A673 (cell line): ENCODE results near the gene RASAL2. TPM values are rescaled to one million over a fixed set of nuclear protein-coding genes. Genes with fewer than 3 reads are reported as not detected.
A peak's percentile ranks its signal among the peaks of the same experiment; 100 is the strongest.

Source experiments
- BruUV-seq: library from RNA; stranded (reverse); fragments of 400-500 nt; replicated peaks from 2 replicates; lab custom pipeline; 2021; lab: Mats Ljungman, UMichigan
- CTCF ChIA-PET: fragments of 300-600 bp; sonication (Branson Sonifier 250); formaldehyde crosslinking; loops from one replicate; lab custom pipeline; 2022; ENCODE audit warnings: antibody characterized with exemption; lab: Charles Lee
- POLR2A ChIA-PET: fragments of 300-600 bp; sonication (Branson Sonifier 250); formaldehyde crosslinking; loops from one replicate; lab custom pipeline; 2022; ENCODE audit warnings: antibody characterized with exemption; ENCODE audit not compliant: low non-redundant PET; lab: Charles Lee
- DNase-seq: peaks from one replicate; pipeline ENCODE4 v3.0.0-alpha.2; 2015; ENCODE audit warnings: low spot score
- H3K27ac ChIP-seq: fragments of 200-600 bp; sonication (generic); 2 replicates; pipeline ENCODE4 v1.5.1; 2016; ENCODE audit warnings: mixed run types, low read depth, mild to moderate bottlenecking, mixed read lengths, antibody characterized with exemption, low read length; ENCODE audit not compliant: poor library complexity, severe bottlenecking
- H3K27me3 ChIP-seq: fragments of 200-600 bp; sonication (generic); replicated peaks from 2 replicates; pipeline ENCODE4 v1.6.1; 2017; ENCODE audit warnings: mixed run types, low read depth, mild to moderate bottlenecking, mixed read lengths, antibody characterized with exemption, low read length; ENCODE audit not compliant: insufficient read depth, poor library complexity
- H3K36me3 ChIP-seq: fragments of 200-600 bp; sonication (generic); 2 replicates; pipeline ENCODE4 v1.6.1; 2016; ENCODE audit warnings: mixed run types, mild to moderate bottlenecking, mixed read lengths, antibody characterized with exemption, low read length; ENCODE audit not compliant: insufficient read depth, poor library complexity, severe bottlenecking
- H3K4me1 ChIP-seq: fragments of 200-600 bp; sonication (generic); 2 replicates; pipeline ENCODE4 v1.6.1; 2017; ENCODE audit warnings: mixed run types, mild to moderate bottlenecking, mixed read lengths, antibody characterized with exemption, low read length; ENCODE audit not compliant: insufficient read depth, poor library complexity, severe bottlenecking
- H3K4me3 ChIP-seq: fragments of 200-600 bp; sonication (generic); 2 replicates; pipeline ENCODE4 v1.5.1; 2016; ENCODE audit warnings: low read depth, mixed run types, mild to moderate bottlenecking, mixed read lengths, low read length; ENCODE audit not compliant: poor library complexity, severe bottlenecking
- H3K9me3 ChIP-seq: fragments of 200-600 bp; sonication (generic); 2 replicates; pipeline ENCODE4 v1.6.1; 2016; ENCODE audit warnings: mixed run types, low read depth, mild to moderate bottlenecking, mixed read lengths, antibody characterized with exemption, low read length; ENCODE audit not compliant: poor library complexity, severe bottlenecking
- EZH2 ChIP-seq: fragments of 200-600 bp; sonication (generic); IDR thresholded peaks from 2 replicates; pipeline ENCODE4 v1.6.1; 2017; ENCODE audit warnings: borderline replicate concordance, low read depth, mild to moderate bottlenecking, mixed read lengths, antibody characterized with exemption, low read length; ENCODE audit not compliant: poor library complexity, severe bottlenecking
- intact Hi-C: fragments of 100-400 bp; cut with micrococcal nuclease; formaldehyde crosslinking; loops from one replicate; pipeline ENCODE4 v1.10.0; 2022; ENCODE audit not compliant: unreplicated experiment
- total RNA-seq: library from RNA; stranded (reverse); gene quantifications from 2 replicates; pipeline ENCODE4 v1.2.3, GENCODE V29; 2021
- TF ChIP-seq, protein P1 (sequence below): fragments of 300-800, 200-600 bp; sonication (generic); conservative IDR thresholded peaks from 2 replicates; pipeline ENCODE4 v1.5.1; 2017; ENCODE audit warnings: low read depth, mild to moderate bottlenecking, antibody characterized with exemption, low read length, moderate library complexity, mixed read lengths

The RASAL2 gene
- total RNA-seq, 1 experiment from 2014 or later = 8.3 TPM

GRCh38 chr1:178048426-178048825, 45.5 kb upstream of the RASAL2 start:
- H3K36me3 ChIP-seq = no peaks in the 10 kb centered on the region
- no peaks in the 10 kb centered on the region for H3K9me3 ChIP-seq
- BruUV-seq = no TSS peak
- ChIA-PET POLR2A (no interaction called here), CTCF (no interaction called here)
- peak; percentile 84 for DNase-seq
- H3K27ac ChIP-seq = no peak overlapping the region
- no peak overlapping the region for H3K4me3 ChIP-seq
- H3K4me1 ChIP-seq = peaks cover 35% of the 10 kb centered on the region
- intact Hi-C loops = no loop called here
- no peak for TF ChIP-seq EZH2
- TF ChIP-seq, protein P1, sequence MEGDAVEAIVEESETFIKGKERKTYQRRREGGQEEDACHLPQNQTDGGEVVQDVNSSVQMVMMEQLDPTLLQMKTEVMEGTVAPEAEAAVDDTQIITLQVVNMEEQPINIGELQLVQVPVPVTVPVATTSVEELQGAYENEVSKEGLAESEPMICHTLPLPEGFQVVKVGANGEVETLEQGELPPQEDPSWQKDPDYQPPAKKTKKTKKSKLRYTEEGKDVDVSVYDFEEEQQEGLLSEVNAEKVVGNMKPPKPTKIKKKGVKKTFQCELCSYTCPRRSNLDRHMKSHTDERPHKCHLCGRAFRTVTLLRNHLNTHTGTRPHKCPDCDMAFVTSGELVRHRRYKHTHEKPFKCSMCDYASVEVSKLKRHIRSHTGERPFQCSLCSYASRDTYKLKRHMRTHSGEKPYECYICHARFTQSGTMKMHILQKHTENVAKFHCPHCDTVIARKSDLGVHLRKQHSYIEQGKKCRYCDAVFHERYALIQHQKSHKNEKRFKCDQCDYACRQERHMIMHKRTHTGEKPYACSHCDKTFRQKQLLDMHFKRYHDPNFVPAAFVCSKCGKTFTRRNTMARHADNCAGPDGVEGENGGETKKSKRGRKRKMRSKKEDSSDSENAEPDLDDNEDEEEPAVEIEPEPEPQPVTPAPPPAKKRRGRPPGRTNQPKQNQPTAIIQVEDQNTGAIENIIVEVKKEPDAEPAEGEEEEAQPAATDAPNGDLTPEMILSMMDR = no peak
- no peaks in the 10 kb centered on the region for H3K27me3 ChIP-seq

- CTCF ChIA-PET = no interaction called here
- no peaks in the 10 kb centered on the region for H3K36me3 ChIP-seq
- no peak for DNase-seq
- peaks cover 38% of the 10 kb centered on the region for H3K4me1 ChIP-seq
- intact Hi-C loops = no loop called here
- no peak overlapping the region for H3K27ac ChIP-seq
- POLR2A ChIA-PET = no interaction called here
- no peak for TF ChIP-seq EZH2
- TF ChIP-seq, protein P1 = no peak
- H3K4me3 ChIP-seq = no peak overlapping the region
- BruUV-seq = no TSS peak
- H3K27me3 ChIP-seq = no peaks in the 10 kb centered on the region
- no peaks in the 10 kb centered on the region for H3K9me3 ChIP-seq
These were observed 45.0 kb upstream of the RASAL2 start for GRCh38 chr1:178048883-178049282.

- no TSS peak for BruUV-seq
- H3K9me3 ChIP-seq = no peaks in the 10 kb centered on the region
- no peak overlapping the region for H3K4me3 ChIP-seq
- ChIA-PET CTCF (no interaction called here), POLR2A (no interaction called here)
- intact Hi-C loops = no loop called here
- H3K4me1 ChIP-seq = peaks cover 38% of the 10 kb centered on the region
- TF ChIP-seq, protein P1 = no peak
- no peak for TF ChIP-seq EZH2
- no peak for DNase-seq
- H3K36me3 ChIP-seq = no peaks in the 10 kb centered on the region
- H3K27ac ChIP-seq = no peak overlapping the region
- no peaks in the 10 kb centered on the region for H3K27me3 ChIP-seq
These were observed 43.8 kb upstream of the RASAL2 start for GRCh38 chr1:178050084-178050483.
